ENCODE results near the gene CDK8. TPM values are rescaled to one million over a fixed set of nuclear protein-coding genes. Genes with fewer than 3 reads are reported as not detected.
"Not testable (repeated sequence)": the region's sequence is repeated elsewhere in the genome, so short reads cannot be mapped to it uniquely, and the experiment has no call there.

CDK8 gene
- total RNA-seq, 1 donor from 2014 or later = 12.5 TPM

- DNase-seq (ENCODE audit: low spot score) = not testable (repeated sequence)
These were observed 1.9 kb upstream of the CDK8 start for GRCh38 chr13:26252006-26252405.

DNA sequence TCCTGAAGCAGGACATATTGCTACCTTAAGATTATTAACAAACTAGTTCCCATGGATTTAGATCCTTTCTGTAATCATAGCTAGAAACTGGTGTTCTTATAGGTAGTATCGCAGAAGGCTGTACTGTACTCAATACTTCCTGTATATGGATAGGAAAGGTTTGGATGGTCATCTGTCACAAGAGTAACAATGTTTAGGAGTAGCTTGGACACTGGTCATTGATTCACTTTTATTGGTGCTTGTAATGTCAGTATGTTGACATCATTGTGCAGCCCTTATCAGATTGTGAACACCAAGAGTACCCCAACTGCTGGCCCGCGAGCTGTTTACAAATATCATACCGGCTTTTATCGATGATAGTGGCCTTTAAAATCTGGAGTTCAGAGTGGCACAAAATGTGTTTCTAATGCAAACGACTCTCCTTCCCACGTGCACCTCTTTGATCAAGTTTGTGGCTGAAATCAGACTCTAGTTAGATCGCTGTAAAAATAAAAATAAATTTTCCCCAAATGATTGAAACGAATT, 605 bp upstream of the CDK8 start:
- no peak for DNase-seq (ENCODE audit: low spot score)

DNA sequence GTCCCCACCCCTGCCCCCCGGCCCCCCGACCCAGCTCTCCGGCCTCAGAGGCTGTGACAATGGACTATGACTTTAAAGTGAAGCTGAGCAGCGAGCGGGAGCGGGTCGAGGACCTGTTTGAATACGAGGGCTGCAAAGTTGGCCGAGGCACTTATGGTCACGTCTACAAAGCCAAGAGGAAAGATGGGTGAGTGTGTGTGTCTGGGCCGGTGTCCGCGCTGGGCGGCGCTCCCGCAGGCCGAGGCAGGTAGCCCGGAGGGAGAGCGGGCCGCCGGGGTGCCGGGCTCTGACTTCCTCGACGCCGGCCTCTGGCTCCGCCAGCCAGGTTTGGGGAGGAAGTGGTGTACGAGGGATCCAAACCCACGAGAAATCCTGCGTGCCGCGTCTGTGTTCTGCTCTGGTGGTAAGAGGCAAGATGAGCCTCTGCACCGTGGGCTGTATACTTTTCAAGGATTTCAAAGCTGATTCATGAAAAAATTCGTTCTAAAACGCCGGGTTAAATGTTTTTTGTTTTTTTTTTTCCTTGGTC, 718 bp downstream of the CDK8 start:
- DNase-seq (ENCODE audit: low spot score) = no peak

DNA sequence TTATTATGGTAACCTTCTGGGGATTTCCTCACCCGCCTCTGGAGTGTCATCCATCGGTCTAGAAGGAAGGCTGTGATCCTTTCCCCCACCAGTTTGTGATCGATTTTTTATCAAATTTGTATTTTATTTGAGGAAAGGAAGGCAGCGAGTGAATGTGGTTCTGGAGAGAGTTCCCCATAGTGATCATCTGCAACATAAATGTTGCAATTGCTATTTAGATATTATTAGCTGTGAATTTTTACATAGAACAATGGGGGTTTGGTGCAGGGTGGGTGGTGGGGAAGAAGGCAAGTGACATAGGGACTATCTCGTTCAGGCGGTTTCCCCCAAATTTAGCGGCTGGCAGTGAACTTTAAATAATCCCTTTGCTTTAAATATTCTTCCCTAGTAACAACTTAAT, 1.2 kb downstream of the CDK8 start:
- DNase-seq (ENCODE audit: low spot score) = no peak

DNA sequence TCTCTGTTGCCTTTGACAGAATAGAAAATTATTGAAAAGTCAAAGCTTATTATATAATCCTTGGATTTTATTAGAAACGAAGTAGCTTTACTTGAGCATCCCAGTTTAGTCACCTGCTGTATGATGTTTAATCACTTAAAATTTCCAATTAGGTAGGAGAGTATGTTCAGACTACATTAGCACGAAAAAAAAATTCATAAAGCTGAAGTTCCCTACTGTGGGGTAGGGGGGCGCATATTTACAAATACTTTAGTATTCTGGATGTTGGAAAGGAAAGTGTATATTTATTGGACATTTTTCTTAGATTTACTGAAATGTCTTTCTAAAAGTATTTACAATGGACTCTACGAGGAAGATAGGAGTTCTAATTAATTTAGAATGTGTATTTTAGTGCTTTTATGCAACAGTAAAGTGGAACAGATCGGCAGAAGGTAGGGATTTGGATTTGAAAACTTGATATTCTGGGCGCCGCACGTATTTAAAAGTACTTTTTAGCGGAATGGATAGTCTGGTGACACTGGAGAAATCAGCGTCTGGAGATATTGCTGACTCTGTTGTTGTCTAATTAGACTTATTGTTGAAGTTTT, 1.9 kb downstream of the CDK8 start:
- no peak for DNase-seq (ENCODE audit: low spot score)

- no peak for DNase-seq (ENCODE audit: low spot score)
These were observed 3.1 kb downstream of the CDK8 start for GRCh38 chr13:26257049-26257448.

DNA sequence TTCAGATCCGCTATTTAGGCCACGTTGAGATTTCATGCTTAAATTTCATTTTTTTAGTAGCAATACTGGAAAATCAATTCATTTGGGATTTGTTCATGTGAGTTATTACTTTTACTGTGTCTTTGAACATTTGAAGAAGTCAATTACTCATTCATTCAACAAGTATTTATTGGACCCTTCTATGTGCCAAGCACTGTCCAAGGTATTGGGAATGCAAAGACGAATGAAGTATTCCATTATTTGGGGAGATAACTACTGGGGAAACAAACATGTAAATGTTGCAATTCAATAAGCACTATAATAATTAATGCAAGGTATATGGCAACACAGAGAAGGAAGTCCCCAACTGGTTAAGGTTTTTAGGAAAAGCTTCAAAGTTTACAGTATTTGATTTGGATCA, 5.7 kb downstream of the CDK8 start:
- DNase-seq (ENCODE audit: low spot score) = no peak

GRCh38 chr13:26262156-26262555, 8.2 kb downstream of the CDK8 start:
- DNase-seq (ENCODE audit: low spot score) = no peak

DNA sequence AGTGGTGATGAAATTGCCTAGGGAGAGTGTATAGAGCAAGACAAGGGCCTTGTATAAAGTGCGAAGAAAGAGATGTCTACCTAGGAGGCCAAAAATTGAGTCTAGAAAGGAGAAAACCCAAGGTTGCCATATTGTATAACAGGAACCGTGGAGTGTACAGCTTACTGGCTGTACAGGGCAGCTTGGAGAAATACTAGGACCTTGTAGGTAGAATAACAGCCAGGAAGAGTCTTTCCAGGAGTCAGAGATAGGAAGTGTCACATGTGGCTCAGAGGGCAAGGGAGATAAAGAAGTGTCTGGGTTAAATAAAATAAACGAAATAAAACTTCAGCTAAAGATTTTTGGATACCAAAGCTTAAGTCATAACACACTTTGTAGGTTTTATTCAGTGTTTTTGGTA, 12.4 kb downstream of the CDK8 start:
- no peak for DNase-seq (ENCODE audit: low spot score)

DNA sequence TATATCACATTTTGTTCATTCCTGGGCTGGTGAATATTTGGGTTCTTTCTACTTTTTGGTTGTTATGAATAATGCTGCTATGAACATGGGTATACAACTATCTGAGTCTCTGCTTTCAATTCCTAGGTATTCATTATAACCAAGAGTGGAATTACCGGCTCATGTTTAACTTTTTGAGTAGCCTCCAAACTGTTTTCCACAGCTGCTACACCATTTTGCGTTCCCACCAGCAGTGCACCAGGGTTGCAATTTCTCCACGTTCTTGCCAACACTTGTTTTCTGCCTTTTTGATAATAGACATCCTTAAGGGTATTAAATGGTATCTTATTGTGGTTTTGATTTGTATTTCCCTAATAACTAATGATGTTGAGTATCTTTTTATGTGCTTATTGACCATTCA, 16.8 kb downstream of the CDK8 start:
- DNase-seq (ENCODE audit: low spot score) = no peak

DNA sequence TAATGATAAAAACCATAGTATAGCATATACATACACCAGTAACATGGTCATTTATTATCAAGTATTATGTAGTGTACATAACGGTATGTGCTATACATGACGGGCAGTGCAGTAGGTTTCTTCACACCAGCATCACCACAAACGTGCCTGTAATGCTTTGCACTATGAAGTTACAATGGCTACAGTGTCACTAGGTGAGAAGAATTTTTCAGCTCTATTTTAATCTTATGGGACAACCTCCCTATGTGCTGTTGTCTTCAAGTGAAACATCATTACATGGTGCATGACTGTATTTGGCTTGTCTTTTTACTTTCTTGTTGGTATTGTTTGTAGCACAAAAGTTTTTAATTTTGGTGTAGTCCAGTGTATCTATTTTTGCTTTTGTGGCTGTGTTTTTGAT, 18.7 kb downstream of the CDK8 start:
- DNase-seq (ENCODE audit: low spot score) = no peak

DNA sequence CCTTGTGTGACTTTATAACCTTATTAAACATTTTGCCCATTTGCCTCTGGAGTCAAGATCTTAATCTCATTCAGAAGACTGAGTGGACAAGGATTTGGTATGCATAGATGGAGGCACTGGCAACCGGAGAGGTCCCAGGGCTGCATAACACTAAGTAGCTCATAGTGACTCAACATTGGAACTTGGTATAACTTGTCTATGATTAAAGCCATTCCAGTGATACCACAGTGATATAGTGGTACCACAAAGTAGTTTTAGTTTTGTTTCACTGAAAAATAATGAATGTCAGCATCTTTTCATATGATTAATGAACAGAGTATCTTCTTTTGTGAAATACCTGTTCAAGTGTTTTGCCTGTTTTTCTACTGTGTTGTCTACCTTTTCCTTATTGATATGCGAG, 26.4 kb downstream of the CDK8 start:
- DNase-seq (ENCODE audit: low spot score) = no peak

DNA sequence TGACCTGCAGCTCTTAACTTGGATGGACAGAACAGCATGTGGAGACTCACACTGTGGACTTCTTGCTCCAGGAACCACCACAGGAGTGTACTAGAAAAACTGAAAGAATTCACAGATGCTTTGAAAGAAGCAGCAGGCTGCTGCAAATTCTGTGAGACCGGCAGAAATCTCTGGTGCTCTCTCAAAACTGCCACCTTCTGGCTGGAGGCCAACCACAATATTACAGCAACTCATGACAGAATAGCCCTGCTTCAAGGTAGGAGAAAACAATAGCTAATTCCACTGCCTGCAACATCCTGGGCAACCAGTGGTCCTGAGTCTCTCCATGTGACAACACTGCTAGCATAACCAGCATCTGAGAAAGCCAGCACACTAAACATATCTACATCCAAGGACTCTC, 26.9 kb downstream of the CDK8 start:
- DNase-seq (ENCODE audit: low spot score) = no peak

DNA sequence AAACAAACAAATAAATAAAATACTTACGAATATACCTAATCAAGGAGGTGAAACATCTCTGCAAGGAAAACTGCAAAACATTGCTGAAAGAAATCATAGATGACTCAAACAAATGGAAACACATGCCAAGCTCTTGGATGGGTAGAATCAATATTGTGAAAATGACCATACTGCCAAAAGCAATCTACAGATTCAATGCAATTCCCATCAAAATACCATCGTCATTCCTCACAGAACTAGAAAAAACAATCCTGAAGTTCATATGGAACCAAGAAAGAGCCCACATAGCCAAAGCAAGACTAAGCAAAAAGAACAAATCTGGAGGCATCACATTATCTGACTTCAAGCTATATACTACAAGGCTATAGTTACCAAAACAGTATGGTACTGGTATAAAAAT, 32.0 kb downstream of the CDK8 start:
- DNase-seq (ENCODE audit: low spot score) = not testable (repeated sequence)

GRCh38 chr13:26288838-26289237, 34.9 kb downstream of the CDK8 start:
- not testable (repeated sequence) for DNase-seq (ENCODE audit: low spot score)

DNA sequence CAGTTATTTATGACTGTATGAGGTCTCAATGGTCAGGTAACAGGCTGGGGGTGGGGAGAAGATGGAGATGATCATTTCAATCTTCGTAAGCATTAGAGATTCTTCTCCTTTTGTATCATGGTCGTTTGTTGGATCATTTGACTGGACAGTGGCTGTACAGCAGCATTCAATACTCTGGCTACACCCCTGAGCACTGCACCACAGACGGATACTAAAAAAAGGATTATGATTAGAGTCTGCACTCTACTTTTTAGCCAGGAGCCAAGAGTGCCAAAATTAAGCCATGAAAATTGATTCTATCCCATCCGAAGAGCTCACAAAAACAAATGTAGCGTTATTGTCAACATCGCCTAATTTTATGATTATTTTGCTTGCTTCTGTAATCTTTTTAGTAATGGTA, 41.9 kb downstream of the CDK8 start:
- no peak for DNase-seq (ENCODE audit: low spot score)

DNA sequence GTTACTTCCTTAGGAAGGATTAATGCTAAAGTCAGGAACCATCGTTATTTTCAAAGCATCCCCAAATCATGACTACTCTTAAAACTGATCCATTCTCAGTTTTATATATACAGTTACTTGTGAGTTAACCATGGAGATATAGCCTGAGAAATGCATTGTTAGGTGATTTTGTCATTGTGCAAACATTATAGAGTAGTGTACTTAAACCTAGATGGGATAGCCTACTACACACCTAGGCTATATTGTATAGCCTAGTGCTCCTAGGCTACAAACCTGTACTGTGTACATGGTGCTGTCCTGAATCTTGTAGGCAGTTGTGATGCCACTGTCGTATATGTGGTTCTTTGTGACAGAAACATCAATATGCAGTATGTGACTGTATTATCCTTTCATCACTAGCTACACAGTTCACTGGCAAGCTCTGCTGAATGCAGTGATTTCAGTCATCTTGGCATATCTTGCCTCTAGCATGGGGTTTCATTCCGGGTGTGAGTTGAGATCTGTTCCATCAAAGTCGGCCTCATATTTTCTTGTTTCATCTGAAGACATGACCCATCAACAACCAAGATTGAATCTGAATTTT, 45.3 kb downstream of the CDK8 start:
- DNase-seq (ENCODE audit: low spot score) = no peak

DNA sequence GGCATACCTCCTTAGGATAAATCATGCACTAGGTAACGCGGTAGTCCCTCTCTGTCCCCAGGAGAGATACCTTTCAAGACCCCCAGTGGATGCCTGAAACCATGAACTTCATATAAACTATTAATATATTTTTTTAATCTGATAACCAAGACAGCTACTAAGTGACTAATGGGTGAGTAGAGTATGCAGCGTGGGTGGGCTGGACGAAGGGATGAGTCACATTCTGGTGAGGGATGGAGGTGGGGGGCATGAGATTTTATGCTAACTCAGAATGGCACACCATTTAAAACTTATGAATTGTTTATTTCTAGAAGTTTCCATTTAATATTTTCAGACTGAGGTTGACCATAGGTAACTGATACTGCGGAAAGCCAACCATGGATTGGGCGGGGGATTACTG, 46.2 kb downstream of the CDK8 start:
- DNase-seq (ENCODE audit: low spot score) = no peak

- DNase-seq (ENCODE audit: low spot score) = no peak
These were observed 51.7 kb downstream of the CDK8 start for GRCh38 chr13:26305676-26306075.

DNA sequence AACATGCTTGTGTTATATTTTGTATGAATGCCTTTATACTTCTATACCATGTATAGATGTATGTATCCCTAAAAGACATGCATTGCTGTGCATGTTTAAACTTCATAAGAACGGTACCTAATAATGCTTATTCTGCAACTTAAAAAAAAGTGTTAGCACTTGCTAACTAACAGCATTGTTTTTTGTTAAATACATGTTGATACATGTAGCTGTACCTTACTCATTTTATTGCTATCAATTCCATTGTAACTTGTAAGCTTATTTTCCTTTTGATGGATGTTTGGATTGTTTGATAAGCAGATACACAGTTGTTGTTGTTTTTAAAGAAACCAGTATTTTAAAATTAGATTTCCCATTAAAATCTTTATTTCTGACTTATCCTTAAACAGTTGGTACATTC, 53.8 kb downstream of the CDK8 start:
- no peak for DNase-seq (ENCODE audit: low spot score)

DNA sequence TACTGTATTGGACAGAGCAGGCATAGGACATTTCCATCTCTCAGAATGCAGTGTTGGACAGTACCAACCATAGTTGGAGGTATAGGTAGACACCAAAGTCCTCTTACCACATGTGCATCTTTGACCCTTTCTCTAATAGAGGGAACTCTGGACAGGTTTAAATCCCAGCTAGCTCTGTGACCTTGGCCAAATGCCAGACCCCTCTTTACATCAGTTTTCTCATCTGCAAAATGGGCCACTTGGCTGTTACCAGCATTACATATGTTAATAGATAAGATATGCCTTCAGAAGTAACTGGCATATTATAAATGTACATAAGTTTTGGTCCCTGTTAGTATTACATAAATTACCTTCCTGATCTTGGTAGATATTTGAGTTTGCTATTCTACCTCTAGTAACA, 54.3 kb downstream of the CDK8 start:
- DNase-seq (ENCODE audit: low spot score) = no peak

DNA sequence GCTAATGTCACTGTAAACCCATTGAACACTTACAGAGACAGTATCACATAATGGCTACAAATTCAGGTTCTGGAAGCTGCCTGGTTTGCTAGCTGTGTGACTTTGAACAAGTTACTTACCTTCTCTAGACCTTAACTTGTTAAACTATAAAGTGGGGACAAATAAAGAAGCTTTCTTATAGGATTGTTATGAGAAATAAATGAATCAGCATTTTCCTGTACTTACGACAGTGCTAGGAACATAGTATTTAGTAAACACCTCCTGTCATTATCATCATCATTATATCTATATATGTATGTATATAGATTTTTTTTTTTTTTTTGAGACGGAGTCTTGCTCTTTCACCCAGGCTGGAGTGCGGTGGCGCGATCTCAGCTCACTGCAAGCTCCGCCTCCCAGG, 54.9 kb downstream of the CDK8 start:
- no peak for DNase-seq (ENCODE audit: low spot score)

DNA sequence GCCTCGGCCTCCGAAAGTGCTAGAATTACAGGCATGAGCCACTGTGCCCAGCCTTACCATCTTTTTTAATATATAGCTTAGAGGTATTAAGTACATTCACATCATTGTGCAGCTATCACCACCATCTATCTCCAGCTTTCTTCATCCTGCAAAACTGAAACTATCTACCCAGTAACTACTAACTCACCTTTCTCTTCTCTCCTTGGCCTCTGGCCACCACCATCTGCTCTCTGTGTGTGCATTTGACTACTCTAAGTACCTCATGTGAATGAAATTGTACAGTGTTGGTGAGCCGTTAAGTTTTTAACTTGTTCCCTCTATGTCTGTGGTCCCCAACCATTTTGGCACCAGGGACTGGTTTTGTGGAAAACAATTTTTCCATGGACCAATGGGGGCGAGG, 56.1 kb downstream of the CDK8 start:
- no peak for DNase-seq (ENCODE audit: low spot score)

All from mesenteric fat pad (tissue), 1 donor.